SU-DHL-6 (cell line): ENCODE results near the gene SAFB2.

Experiments used
- H2AFZ ChIP-seq: fragments of 200-600 bp; sonication (generic); 2 replicates; pipeline ENCODE4 v1.6.1; 2014; ENCODE audit warnings: low read depth, mild to moderate bottlenecking, moderate library complexity, mixed read lengths, antibody characterized with exemption, low read length; ENCODE audit not compliant: severe bottlenecking
- H3F3A ChIP-seq: fragments of 200-600 bp; shearing (Covaris generic); 2 replicates; pipeline ENCODE4 v1.6.0; 2016; ENCODE audit warnings: antibody characterized with exemption, mild to moderate bottlenecking; ENCODE audit not compliant: insufficient read depth
- H3K27ac ChIP-seq: fragments of 200-600 bp; sonication (generic); 2 replicates; pipeline ENCODE4 v1.5.1; 2016; ENCODE audit warnings: low read depth, mild to moderate bottlenecking, low read length, moderate library complexity, mixed read lengths
- H3K27me3 ChIP-seq: fragments of 200-600 bp; sonication (generic), shearing (Covaris generic); 2 replicates; pipeline ENCODE4 v1.6.0; 2014; ENCODE audit warnings: mild to moderate bottlenecking, low read length
- H3K36me3 ChIP-seq: fragments of 200-600 bp; sonication (generic); 2 replicates; pipeline ENCODE4 v1.6.1; 2014; ENCODE audit warnings: mild to moderate bottlenecking, low read length, mixed read lengths
- H3K4me2 ChIP-seq: fragments of 300-600, 200-600 bp; shearing (Covaris generic), sonication (generic); 2 replicates; pipeline ENCODE4 v1.6.0; 2014; ENCODE audit warnings: low read length, low read depth, mild to moderate bottlenecking; ENCODE audit not compliant: poor library complexity, severe bottlenecking
- H3K4me3 ChIP-seq: fragments of 200-600 bp; sonication (generic); 2 replicates; pipeline ENCODE4 v1.5.1; 2014; ENCODE audit warnings: antibody characterized with exemption, low read length, mild to moderate bottlenecking, mixed read lengths; ENCODE audit not compliant: insufficient read depth, poor library complexity, severe bottlenecking
- H3K79me2 ChIP-seq: fragments of 200-600 bp; sonication (generic); 2 replicates; pipeline ENCODE4 v1.6.1; 2014; ENCODE audit warnings: mild to moderate bottlenecking, low read length, moderate library complexity; ENCODE audit not compliant: insufficient read depth
- H3K9ac ChIP-seq: fragments of 200-600 bp; sonication (generic); 2 replicates; pipeline ENCODE4 v1.7.0; 2014; ENCODE audit warnings: mild to moderate bottlenecking, low read length
- H3K9me2 ChIP-seq: fragments of 200-600 bp; sonication (generic); replicated peaks from 2 replicates; pipeline ENCODE4 v1.6.1; 2014; ENCODE audit warnings: low read length; ENCODE audit not compliant: insufficient read depth
- H3K9me3 ChIP-seq: fragments of 200-600 bp; sonication (generic); 2 replicates; pipeline ENCODE4 v1.6.1; 2014; ENCODE audit warnings: low read length, mixed read lengths; ENCODE audit not compliant: insufficient read depth
- H4K20me1 ChIP-seq: fragments of 200-600 bp; sonication (generic); 2 replicates; pipeline ENCODE4 v1.6.1; 2014; ENCODE audit warnings: low read depth, mild to moderate bottlenecking, antibody characterized with exemption, low read length, moderate library complexity, mixed read lengths
- EZH2phosphoT487 ChIP-seq: fragments of 200-600 bp; sonication (generic), shearing (Covaris generic); conservative IDR thresholded peaks from 2 replicates; pipeline ENCODE4 v1.6.1; 2018; ENCODE audit warnings: mild to moderate bottlenecking, antibody characterized with exemption, low read length, moderate library complexity, mixed read lengths
- TF ChIP-seq, protein P1 (sequence below): fragments of 200-600 bp; sonication (generic); IDR thresholded peaks from one replicate; pipeline ENCODE4 v1.5.1; 2017; ENCODE audit warnings: antibody characterized with exemption, mild to moderate bottlenecking, low read length, moderate library complexity; ENCODE audit not compliant: insufficient read depth, poor library complexity, severe bottlenecking

Gene SAFB2

DNA sequence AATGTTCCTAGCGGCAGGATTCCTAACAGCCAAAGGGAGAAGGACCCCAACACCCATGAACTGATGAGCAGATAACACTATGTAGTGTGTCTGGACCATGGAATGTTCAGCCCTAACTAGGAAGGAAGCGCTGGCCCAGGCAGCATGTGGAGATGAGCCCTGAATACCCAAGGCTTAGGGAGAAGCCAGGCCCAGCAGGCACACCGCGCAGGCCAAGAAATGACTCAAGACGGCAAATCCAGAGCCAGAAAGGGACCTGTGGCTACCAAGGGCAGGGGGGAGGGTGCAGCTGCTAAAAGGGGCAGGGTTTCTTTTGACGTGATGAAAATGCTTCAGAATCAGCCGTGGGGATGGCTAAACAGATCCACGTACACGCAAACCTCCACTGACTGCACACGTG lies 34.1 kb downstream of the SAFB2 start:
- Histone ChIP-seq H3K27ac (no peak overlapping the region), H3K9me2 (no peaks in the 10 kb centered on the region), H3K36me3 (0 out of 2 replicates have a peak, but pooled peaks cover 6% of the 10 kb centered on the region), H4K20me1 (no peaks in the 10 kb centered on the region), H3K4me3 (no peak overlapping the region), H3K4me2 (no peak overlapping the region), H3K9me3 (no peaks in the 10 kb centered on the region), H3K79me2 (no peaks in the 10 kb centered on the region), H3K27me3 (no peaks in the 10 kb centered on the region), H3K9ac (no peak overlapping the region), H2AFZ (no peak overlapping the region), H3F3A (no peaks in the 10 kb centered on the region)
- TF ChIP-seq, protein P1, sequence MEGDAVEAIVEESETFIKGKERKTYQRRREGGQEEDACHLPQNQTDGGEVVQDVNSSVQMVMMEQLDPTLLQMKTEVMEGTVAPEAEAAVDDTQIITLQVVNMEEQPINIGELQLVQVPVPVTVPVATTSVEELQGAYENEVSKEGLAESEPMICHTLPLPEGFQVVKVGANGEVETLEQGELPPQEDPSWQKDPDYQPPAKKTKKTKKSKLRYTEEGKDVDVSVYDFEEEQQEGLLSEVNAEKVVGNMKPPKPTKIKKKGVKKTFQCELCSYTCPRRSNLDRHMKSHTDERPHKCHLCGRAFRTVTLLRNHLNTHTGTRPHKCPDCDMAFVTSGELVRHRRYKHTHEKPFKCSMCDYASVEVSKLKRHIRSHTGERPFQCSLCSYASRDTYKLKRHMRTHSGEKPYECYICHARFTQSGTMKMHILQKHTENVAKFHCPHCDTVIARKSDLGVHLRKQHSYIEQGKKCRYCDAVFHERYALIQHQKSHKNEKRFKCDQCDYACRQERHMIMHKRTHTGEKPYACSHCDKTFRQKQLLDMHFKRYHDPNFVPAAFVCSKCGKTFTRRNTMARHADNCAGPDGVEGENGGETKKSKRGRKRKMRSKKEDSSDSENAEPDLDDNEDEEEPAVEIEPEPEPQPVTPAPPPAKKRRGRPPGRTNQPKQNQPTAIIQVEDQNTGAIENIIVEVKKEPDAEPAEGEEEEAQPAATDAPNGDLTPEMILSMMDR: no peak
- TF ChIP-seq EZH2phosphoT487: no peak

DNA sequence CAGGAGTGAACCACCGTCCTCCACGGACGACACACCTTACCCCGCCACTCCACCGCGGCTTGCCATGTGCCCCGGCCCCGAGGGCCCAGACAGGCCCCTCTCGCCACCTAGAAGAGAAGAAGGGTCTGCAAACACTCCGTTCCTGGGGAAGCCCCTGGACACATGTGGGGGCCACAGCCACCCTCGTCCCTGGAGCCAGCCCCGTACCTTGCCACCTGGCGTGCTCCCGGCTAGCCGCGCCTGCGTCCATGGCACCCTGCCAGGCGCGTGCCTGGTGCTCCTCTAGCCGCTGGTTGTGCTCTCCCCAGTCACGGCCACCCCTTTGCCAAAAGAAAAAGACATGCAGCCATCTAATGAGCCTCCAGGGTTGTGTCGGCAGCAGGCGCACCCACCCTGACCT lies 34.9 kb downstream of the SAFB2 start:
- Histone ChIP-seq H3K4me2 (no peak overlapping the region), H3K79me2 (no peaks in the 10 kb centered on the region), H3K27me3 (no peaks in the 10 kb centered on the region), H4K20me1 (no peaks in the 10 kb centered on the region), H2AFZ (no peak overlapping the region), H3K36me3 (0 out of 2 replicates have a peak, but pooled peaks cover 6% of the 10 kb centered on the region), H3F3A (no peaks in the 10 kb centered on the region), H3K9me2 (no peaks in the 10 kb centered on the region), H3K9me3 (no peaks in the 10 kb centered on the region), H3K9ac (no peak overlapping the region), H3K4me3 (no peak overlapping the region), H3K27ac (no peak overlapping the region)
- TF ChIP-seq, protein P1: no peak
- no peak for TF ChIP-seq EZH2phosphoT487

DNA sequence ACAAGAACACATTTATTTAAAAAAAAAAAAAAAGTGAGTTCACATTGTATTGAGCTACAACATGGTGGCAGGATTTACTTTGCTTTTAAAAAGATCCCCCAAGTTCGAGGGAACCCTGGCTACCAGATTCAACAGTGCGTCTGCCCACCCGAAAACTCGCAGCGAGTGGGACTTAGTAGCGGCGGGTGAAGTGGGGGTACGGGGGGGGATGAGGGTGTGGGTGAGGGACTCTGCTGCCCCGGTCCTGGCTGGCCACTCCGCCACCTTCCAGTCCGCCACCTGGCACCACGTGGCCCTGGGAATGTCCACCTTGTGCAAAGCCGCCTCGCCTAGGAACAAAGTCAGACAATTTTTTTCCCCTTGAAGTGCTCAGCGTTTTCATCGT lies 35.5 kb downstream of the SAFB2 start:
- no peak overlapping the region for H3K4me2 ChIP-seq
- 0 out of 2 replicates have a peak, but pooled peaks cover 6% of the 10 kb centered on the region for H3K36me3 ChIP-seq
- H3F3A ChIP-seq: no peaks in the 10 kb centered on the region
- H3K4me3 ChIP-seq: no peak overlapping the region
- no peaks in the 10 kb centered on the region for H3K9me2 ChIP-seq
- H3K79me2 ChIP-seq: no peaks in the 10 kb centered on the region
- no peaks in the 10 kb centered on the region for H4K20me1 ChIP-seq
- H3K9me3 ChIP-seq: no peaks in the 10 kb centered on the region
- H3K27me3 ChIP-seq: no peaks in the 10 kb centered on the region
- no peak overlapping the region for H3K27ac ChIP-seq
- TF ChIP-seq, protein P1: no peak
- no peak for TF ChIP-seq EZH2phosphoT487
- no peak overlapping the region for H2AFZ ChIP-seq
- no peak overlapping the region for H3K9ac ChIP-seq
